OCI-LY7 (cell line): ENCODE results near the gene LRRC71.

Experiments
- CTCF ChIP-seq: fragments of 200-600 bp; sonication (generic); conservative IDR thresholded peaks from 2 replicates; pipeline ENCODE4 v1.5.1; 2014; ENCODE audit warnings: mild to moderate bottlenecking, antibody characterized with exemption, low read length, moderate library complexity, mixed read lengths
- EZH2phosphoT487 ChIP-seq: fragments of 200-600 bp; sonication (generic); IDR thresholded peaks from 2 replicates; pipeline ENCODE4 v1.6.1; 2018; ENCODE audit warnings: low read depth, borderline replicate concordance, mild to moderate bottlenecking, mixed run types, antibody characterized with exemption, low read length, moderate library complexity, mixed read lengths

- TF ChIP-seq CTCF = no peak
- TF ChIP-seq EZH2phosphoT487 = no peak
Observed at GRCh38 chr1:156953571-156953970, 33.1 kb downstream of the LRRC71 start.
